ENCODE data around the gene SUPT6H. TPM values are rescaled to one million over a fixed set of nuclear protein-coding genes. Genes with fewer than 3 reads are reported as not detected.

Gene SUPT6H
- total RNA-seq, 3 donors from 2014 or later (not counting 1 experiment from before 2014, with no cell fraction given), result 170 to 184 (median 177) TPM

- H3K4me1 Mint-ChIP-seq, result no peaks in the 10 kb centered on the region
- no peak overlapping the region for H3K4me3 Mint-ChIP-seq
- Histone ChIP-seq H3K27ac (ENCODE audit: low read length) (no peak overlapping the region), H3K27me3 (ENCODE audit: control insufficient read depth, insufficient read depth, low read length) (no peaks in the 10 kb centered on the region), H3K9me3 (ENCODE audit: control insufficient read depth, insufficient read depth, low read length) (no peaks in the 10 kb centered on the region), H3K4me3 (ENCODE audit: low read length) (no peak overlapping the region), H3K4me1 (ENCODE audit: control insufficient read depth, insufficient read depth, low read length) (no peaks in the 10 kb centered on the region), H3K36me3 (ENCODE audit: control insufficient read depth, insufficient read depth, low read length) (peaks cover 63% of the 10 kb centered on the region)
- peaks cover 18% of the 10 kb centered on the region for H3K36me3 Mint-ChIP-seq
- ATAC-seq (no peak), DNase-seq (no peak)
- no peaks in the 10 kb centered on the region for H3K9me3 Mint-ChIP-seq
- intact Hi-C loops (cut with micrococcal nuclease), result no loop called here
- no peaks in the 10 kb centered on the region for H3K27me3 Mint-ChIP-seq (ENCODE audit: low read depth in 2 of 2)
- 96% methylated on average over 4 of the region's 4 CpGs for WGBS (ENCODE audit: insufficient coverage)
- no peak overlapping the region for H3K27ac Mint-ChIP-seq
- TF ChIP-seq, protein P1, sequence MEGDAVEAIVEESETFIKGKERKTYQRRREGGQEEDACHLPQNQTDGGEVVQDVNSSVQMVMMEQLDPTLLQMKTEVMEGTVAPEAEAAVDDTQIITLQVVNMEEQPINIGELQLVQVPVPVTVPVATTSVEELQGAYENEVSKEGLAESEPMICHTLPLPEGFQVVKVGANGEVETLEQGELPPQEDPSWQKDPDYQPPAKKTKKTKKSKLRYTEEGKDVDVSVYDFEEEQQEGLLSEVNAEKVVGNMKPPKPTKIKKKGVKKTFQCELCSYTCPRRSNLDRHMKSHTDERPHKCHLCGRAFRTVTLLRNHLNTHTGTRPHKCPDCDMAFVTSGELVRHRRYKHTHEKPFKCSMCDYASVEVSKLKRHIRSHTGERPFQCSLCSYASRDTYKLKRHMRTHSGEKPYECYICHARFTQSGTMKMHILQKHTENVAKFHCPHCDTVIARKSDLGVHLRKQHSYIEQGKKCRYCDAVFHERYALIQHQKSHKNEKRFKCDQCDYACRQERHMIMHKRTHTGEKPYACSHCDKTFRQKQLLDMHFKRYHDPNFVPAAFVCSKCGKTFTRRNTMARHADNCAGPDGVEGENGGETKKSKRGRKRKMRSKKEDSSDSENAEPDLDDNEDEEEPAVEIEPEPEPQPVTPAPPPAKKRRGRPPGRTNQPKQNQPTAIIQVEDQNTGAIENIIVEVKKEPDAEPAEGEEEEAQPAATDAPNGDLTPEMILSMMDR (IDR thresholded peaks at IDR 0.05), result no peak
Observed at GRCh38 chr17:28626818-28627217, 35.2 kb upstream of the SUPT6H start.

GRCh38 chr17:28634206-28634865 is 27.7 kb upstream of the SUPT6H start:
- Histone ChIP-seq H3K4me3 (ENCODE audit: low read length) (no peak overlapping the region), H3K27ac (ENCODE audit: low read length) (no peak overlapping the region), H3K36me3 (ENCODE audit: control insufficient read depth, insufficient read depth, low read length) (peaks cover 92% of the 10 kb centered on the region), H3K9me3 (ENCODE audit: control insufficient read depth, insufficient read depth, low read length) (no peaks in the 10 kb centered on the region), H3K27me3 (ENCODE audit: control insufficient read depth, insufficient read depth, low read length) (no peaks in the 10 kb centered on the region), H3K4me1 (ENCODE audit: control insufficient read depth, insufficient read depth, low read length) (no peaks in the 10 kb centered on the region)
- 94% methylated on average over 14 of the region's 14 CpGs for WGBS (ENCODE audit: insufficient coverage)
- DNase-seq (no peak), ATAC-seq (no peak)
- H3K27ac Mint-ChIP-seq, result no peak overlapping the region
- peaks cover 45% of the 10 kb centered on the region for H3K36me3 Mint-ChIP-seq
- no peaks in the 10 kb centered on the region for H3K27me3 Mint-ChIP-seq (ENCODE audit: low read depth in 2 of 2)
- intact Hi-C loops (cut with micrococcal nuclease), result no loop called here
- no peaks in the 10 kb centered on the region for H3K9me3 Mint-ChIP-seq
- peaks cover 19 to 21% of the 10 kb centered on the region in 2 donors for H3K4me1 Mint-ChIP-seq
- TF ChIP-seq, protein P1 (IDR thresholded peaks at IDR 0.05), result no peak
- H3K4me3 Mint-ChIP-seq, result no peak overlapping the region

DNA sequence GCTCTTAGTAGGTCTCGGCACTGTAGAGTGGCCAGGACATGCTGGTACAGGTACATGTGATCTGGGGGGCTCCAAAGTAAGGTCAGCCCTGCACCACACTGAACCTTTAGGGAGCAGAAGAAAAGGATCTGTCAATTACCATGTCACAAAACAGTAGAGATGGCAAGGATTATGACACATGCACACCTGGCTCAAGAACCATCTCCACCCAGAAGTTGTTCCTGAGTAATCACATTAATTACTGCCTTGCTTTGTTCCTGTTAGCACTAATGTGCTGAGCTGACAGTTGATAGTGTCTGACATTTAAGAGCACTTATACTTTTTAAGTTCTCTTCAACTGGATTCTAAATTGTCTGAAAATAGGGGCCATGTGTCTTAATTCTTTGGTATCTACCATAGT is 26.5 kb upstream of the SUPT6H start:
- no peaks in the 10 kb centered on the region for H3K9me3 Mint-ChIP-seq
- H3K27me3 Mint-ChIP-seq (ENCODE audit: low read depth in 2 of 2), result no peaks in the 10 kb centered on the region
- Histone ChIP-seq H3K4me3 (ENCODE audit: low read length) (no peak overlapping the region), H3K27me3 (ENCODE audit: control insufficient read depth, insufficient read depth, low read length) (no peaks in the 10 kb centered on the region), H3K36me3 (ENCODE audit: control insufficient read depth, insufficient read depth, low read length) (peaks cover 95% of the 10 kb centered on the region), H3K4me1 (ENCODE audit: control insufficient read depth, insufficient read depth, low read length) (no peaks in the 10 kb centered on the region), H3K9me3 (ENCODE audit: control insufficient read depth, insufficient read depth, low read length) (no peaks in the 10 kb centered on the region), H3K27ac (ENCODE audit: low read length) (no peak overlapping the region)
- WGBS (ENCODE audit: insufficient coverage), result 95% methylated on average over 1 of the region's 1 CpG
- ATAC-seq (no peak), DNase-seq (no peak)
- peaks cover 51% of the 10 kb centered on the region for H3K36me3 Mint-ChIP-seq
- intact Hi-C loops (cut with micrococcal nuclease), result no loop called here
- H3K4me1 Mint-ChIP-seq, result peaks cover 19 to 22% of the 10 kb centered on the region in 2 donors
- TF ChIP-seq, protein P1 (IDR thresholded peaks at IDR 0.05), result no peak
- no peak overlapping the region for H3K4me3 Mint-ChIP-seq
- no peak overlapping the region for H3K27ac Mint-ChIP-seq

- H3K27ac ChIP-seq (ENCODE audit: low read length), result no peak overlapping the region
- H3K4me3 Mint-ChIP-seq, result no peak overlapping the region
- H3K9me3 ChIP-seq (ENCODE audit: control insufficient read depth, insufficient read depth, low read length), result no peaks in the 10 kb centered on the region
- ATAC-seq, result no peak
- 92% methylated on average over 2 of the region's 2 CpGs for WGBS (ENCODE audit: insufficient coverage)
- peaks cover 33% of the 10 kb centered on the region for H3K36me3 Mint-ChIP-seq
- peaks cover 54% of the 10 kb centered on the region for H3K36me3 ChIP-seq (ENCODE audit: control insufficient read depth, insufficient read depth, low read length)
- no peaks in the 10 kb centered on the region for H3K27me3 Mint-ChIP-seq (ENCODE audit: low read depth in 2 of 2)
- H3K4me1 ChIP-seq (ENCODE audit: control insufficient read depth, insufficient read depth, low read length), result peaks cover 29% of the 10 kb centered on the region
- no peak for DNase-seq
- TF ChIP-seq, protein P1 (IDR thresholded peaks at IDR 0.05), result no peak
- peaks cover 32 to 39% of the 10 kb centered on the region in 2 donors for H3K4me1 Mint-ChIP-seq
- no peak overlapping the region for H3K4me3 ChIP-seq (ENCODE audit: low read length)
- H3K9me3 Mint-ChIP-seq, result no peaks in the 10 kb centered on the region
- no peak overlapping the region for H3K27ac Mint-ChIP-seq
- no peaks in the 10 kb centered on the region for H3K27me3 ChIP-seq (ENCODE audit: control insufficient read depth, insufficient read depth, low read length)
- intact Hi-C loops (cut with micrococcal nuclease), result no loop called here
Observed at GRCh38 chr17:28641579-28641978, 20.4 kb upstream of the SUPT6H start.

Measured in natural killer cell (primary cell).